ENCODE data around the gene RAPGEF6. TPM values are rescaled to one million over a fixed set of nuclear protein-coding genes. Genes with fewer than 3 reads are reported as not detected.
A peak's percentile ranks its signal among the peaks of the same experiment; 100 is the strongest.

RAPGEF6 gene
- total and polyA plus RNA-seq, 9 of the 15 experiments (the other 6 are each of a cell fraction or from before 2014, with no cell fraction given) = 2.7 to 23.4 (median 12.7) TPM

- FAIRE-seq (no peak), DNase-seq (ENCODE audit: extremely low read depth in 1 of 4, low spot score in 3 of 4) (no peak), ATAC-seq (no peak)
- no peaks in the 10 kb centered on the region for H3K9me1 ChIP-seq (ENCODE audit: control insufficient read depth, insufficient read depth, low read length)
- H3K4me3 ChIP-seq = no peak overlapping the region
- H3K4me1 ChIP-seq (replicated peaks in 1 of 2; ENCODE audit: control insufficient read depth in 2 of 2, insufficient read depth in 2 of 2, low read length in 2 of 2) = no peaks in the 10 kb centered on the region
- CTCF ChIA-PET (ENCODE audit: low intra/inter-chr PET ratio) = no interaction called here
- no peaks in the 10 kb centered on the region for H3K79me2 ChIP-seq (ENCODE audit: control insufficient read depth, insufficient read depth, low read length)
- no TSS peak for BruUV-seq (replicated peaks)
- no peak overlapping the region for H3K4me2 ChIP-seq (ENCODE audit: insufficient read depth, low read length)
- peaks cover 44% of the 10 kb centered on the region for H3K36me3 ChIP-seq (ENCODE audit: control insufficient read depth, insufficient read depth, low read length)
- intact Hi-C loops (cut with micrococcal nuclease) = no loop called here
- POLR2A ChIA-PET = no interaction called here
- H2AFZ ChIP-seq (ENCODE audit: low read depth, low read length) = no peak overlapping the region
- no peak for TF ChIP-seq NELFE (IDR thresholded peaks at IDR 0.05; ENCODE audit: insufficient read depth, insufficient read length)
- TF ChIP-seq RBBP5 (IDR thresholded peaks at IDR 0.05; ENCODE audit: borderline replicate concordance, insufficient read depth, low read length, poor library complexity, severe bottlenecking) = no peak
- TF ChIP-seq ARID2 (IDR thresholded peaks at IDR 0.05) = no peak
- TF ChIP-seq NR1H2 (CRISPR knock-in tag; IDR thresholded peaks at IDR 0.05) = no peak
- TF ChIP-seq CEBPB (tag; IDR thresholded peaks at IDR 0.05) = peak; percentile 80
- no peak for TF ChIP-seq CEBPG (CRISPR knock-in tag; IDR thresholded peaks at IDR 0.05)
- TF ChIP-seq CEBPG (tag; conservative IDR thresholded peaks at IDR 0.05 in 1 of 2, IDR thresholded peaks at IDR 0.05 in 1 of 2) = peak in 1 of 2 experiments; percentile 80; a peak in 3 of 4 replicates
- no peak for TF ChIP-seq SREBF2 (CRISPR knock-in tag; IDR thresholded peaks at IDR 0.05)
- no peak for TF ChIP-seq HMGN3 (IDR thresholded peaks at IDR 0.05; ENCODE audit: borderline replicate concordance, extremely low read depth, insufficient read length, low read depth, low read length)
- no peak for TF ChIP-seq GTF2A2 (tag; IDR thresholded peaks at IDR 0.05)
- no peak for TF ChIP-seq SRSF9 (IDR thresholded peaks at IDR 0.05; ENCODE audit: borderline replicate concordance, low read depth, low read length)
- no peaks in the 10 kb centered on the region for H3K27me3 ChIP-seq (ENCODE audit: control insufficient read depth in 2 of 2, insufficient read depth in 2 of 2, low read length in 2 of 2)
- in situ Hi-C loops (cut with MboI) = no loop called here
- WGBS (ENCODE audit: insufficient coverage, low coverage, missing lambda C conversion rate) = 96% methylated on average over 5 of the region's 5 CpGs
- H4K20me1 ChIP-seq (replicated peaks; ENCODE audit: control insufficient read depth, insufficient read depth, low read length) = no peaks in the 10 kb centered on the region
- no peak overlapping the region for H3K9ac ChIP-seq (ENCODE audit: insufficient read depth in 1 of 2, low read depth in 2 of 2, low read length in 2 of 2)
- no peaks in the 10 kb centered on the region for H3K9me3 ChIP-seq (replicated peaks; ENCODE audit: control insufficient read depth, insufficient read depth, low read depth, low read length)
- no peak overlapping the region for H3K27ac ChIP-seq (ENCODE audit: extremely low read depth, low read depth, low read length)
Measured at GRCh38 chr5:131682175-131682574, 47.1 kb upstream of the RAPGEF6 start.

Data from K562 (cell line).